ENCODE results near the gene RRBP1.

The RRBP1 gene

GRCh38 chr20:17633850-17634500 lies 48.1 kb downstream of the RRBP1 start:
- DNase-seq, result no peak

GRCh38 chr20:17633221-17633849 lies 48.7 kb downstream of the RRBP1 start:
- no peak for DNase-seq

GRCh38 chr20:17631576-17632319 lies 50.3 kb downstream of the RRBP1 start:
- no peak for DNase-seq

GRCh38 chr20:17630806-17631195 lies 51.2 kb downstream of the RRBP1 start:
- no peak for DNase-seq

GRCh38 chr20:17630151-17630805 lies 51.8 kb downstream of the RRBP1 start:
- no peak for DNase-seq

GRCh38 chr20:17629678-17630089 lies 52.4 kb downstream of the RRBP1 start:
- DNase-seq, result no peak

- no peak for DNase-seq
Measured at GRCh38 chr20:17629025-17629424, 53.0 kb downstream of the RRBP1 start.

GRCh38 chr20:17628101-17628841 lies 53.8 kb downstream of the RRBP1 start:
- DNase-seq, result no peak

GRCh38 chr20:17627101-17627955 lies 54.7 kb downstream of the RRBP1 start:
- DNase-seq, result no peak

- DNase-seq, result no peak
Measured at GRCh38 chr20:17626217-17627007, 55.6 kb downstream of the RRBP1 start.

GRCh38 chr20:17625246-17626051 lies 56.6 kb downstream of the RRBP1 start:
- no peak for DNase-seq

GRCh38 chr20:17624551-17625245 lies 57.3 kb downstream of the RRBP1 start:
- DNase-seq, result no peak

GRCh38 chr20:17624070-17624469 lies 58.0 kb downstream of the RRBP1 start:
- no peak for DNase-seq

- no peak for DNase-seq
Measured at GRCh38 chr20:17622851-17623508, 59.1 kb downstream of the RRBP1 start.

- no peak for DNase-seq
Measured at GRCh38 chr20:17622086-17622850, 59.8 kb downstream of the RRBP1 start.

- DNase-seq, result no peak
Measured at GRCh38 chr20:17621229-17621968, 60.6 kb downstream of the RRBP1 start.

Data from CD4-positive, alpha-beta T cell treated with Interleukin-12 subunit alpha and Interleukin-12 subunit beta, for 1 hour (primary cell).